Fibroblast of pulmonary artery (primary cell): ENCODE measurements around the gene RIPOR3.
"Not testable (repeated sequence)": the region's sequence is repeated elsewhere in the genome, so short reads cannot be mapped to it uniquely, and the experiment has no call there.

Experiments
- DNase-seq: peaks from one replicate; pipeline ENCODE4 v3.0.0-alpha.2; 2010; ENCODE audit warnings: low read depth
- H3K4me3 ChIP-seq: replicated peaks from 2 replicates; pipeline ENCODE4 v1.5.1; 2011; ENCODE audit warnings: low read depth, mild to moderate bottlenecking, control low read depth, low read length, moderate library complexity
- CTCF ChIP-seq: IDR thresholded peaks from 2 replicates; pipeline ENCODE4 v1.5.1; 2011; ENCODE audit warnings: mild to moderate bottlenecking, control low read depth, low read length, inconsistent platforms; ENCODE audit errors: missing control alignments

Gene RIPOR3

DNA sequence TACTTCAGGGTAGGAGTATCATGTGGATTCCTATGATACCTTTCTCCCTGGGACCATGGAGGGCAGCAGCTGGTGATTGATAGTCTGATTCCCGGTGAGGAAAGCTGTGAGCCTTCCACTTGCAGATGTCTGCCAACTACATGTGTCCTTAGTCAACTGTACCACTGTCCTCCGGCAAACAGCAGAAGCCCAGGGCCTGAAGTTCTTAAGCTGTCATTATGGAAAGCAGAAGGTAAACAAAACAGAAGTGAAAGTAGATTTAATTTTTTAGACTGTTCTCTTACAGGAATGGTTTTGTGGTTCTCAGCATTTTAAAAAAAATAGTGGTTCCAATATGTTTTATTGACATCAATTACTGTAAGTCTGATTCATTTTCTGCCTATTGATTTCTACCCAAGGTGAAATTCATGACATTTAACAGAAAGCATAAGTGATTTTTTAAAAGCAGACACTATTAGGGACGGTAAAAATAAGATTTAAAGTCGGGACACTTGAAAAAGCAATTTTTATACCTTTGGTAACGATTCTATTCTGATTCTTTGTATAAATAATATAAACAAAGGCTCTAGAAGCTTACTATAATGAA is 144.5 kb downstream of the RIPOR3 start:
- no peak for DNase-seq
- TF ChIP-seq CTCF = no peak
- no peak overlapping the region for H3K4me3 ChIP-seq

- no peak overlapping the region for H3K4me3 ChIP-seq
- TF ChIP-seq CTCF = no peak
- no peak for DNase-seq
These were observed 146.2 kb downstream of the RIPOR3 start for GRCh38 chr20:50545126-50545525.

DNA sequence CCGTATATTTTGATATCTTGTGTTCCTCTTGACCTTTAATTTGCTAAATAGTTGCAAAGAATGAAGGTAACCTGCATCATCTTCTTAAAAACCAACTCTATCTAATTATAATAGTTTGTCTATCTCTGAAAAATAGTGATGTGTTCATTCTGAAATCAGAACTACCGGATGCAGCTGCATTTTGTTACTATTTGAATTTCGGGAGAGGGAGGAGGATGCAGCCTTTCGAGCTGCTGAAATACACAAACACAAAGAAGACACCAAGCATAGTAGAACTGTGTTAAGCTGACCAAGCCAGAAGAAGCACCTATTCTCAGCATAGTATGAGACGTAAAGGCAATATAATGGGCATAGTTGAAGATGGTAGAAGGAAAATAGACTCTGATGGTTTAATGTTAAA is 148.0 kb downstream of the RIPOR3 start:
- H3K4me3 ChIP-seq = no peak overlapping the region
- no peak for TF ChIP-seq CTCF
- DNase-seq = no peak

- no peak for DNase-seq
- H3K4me3 ChIP-seq = no peak overlapping the region
- TF ChIP-seq CTCF = no peak
These were observed 149.7 kb downstream of the RIPOR3 start for GRCh38 chr20:50541606-50542041.

DNA sequence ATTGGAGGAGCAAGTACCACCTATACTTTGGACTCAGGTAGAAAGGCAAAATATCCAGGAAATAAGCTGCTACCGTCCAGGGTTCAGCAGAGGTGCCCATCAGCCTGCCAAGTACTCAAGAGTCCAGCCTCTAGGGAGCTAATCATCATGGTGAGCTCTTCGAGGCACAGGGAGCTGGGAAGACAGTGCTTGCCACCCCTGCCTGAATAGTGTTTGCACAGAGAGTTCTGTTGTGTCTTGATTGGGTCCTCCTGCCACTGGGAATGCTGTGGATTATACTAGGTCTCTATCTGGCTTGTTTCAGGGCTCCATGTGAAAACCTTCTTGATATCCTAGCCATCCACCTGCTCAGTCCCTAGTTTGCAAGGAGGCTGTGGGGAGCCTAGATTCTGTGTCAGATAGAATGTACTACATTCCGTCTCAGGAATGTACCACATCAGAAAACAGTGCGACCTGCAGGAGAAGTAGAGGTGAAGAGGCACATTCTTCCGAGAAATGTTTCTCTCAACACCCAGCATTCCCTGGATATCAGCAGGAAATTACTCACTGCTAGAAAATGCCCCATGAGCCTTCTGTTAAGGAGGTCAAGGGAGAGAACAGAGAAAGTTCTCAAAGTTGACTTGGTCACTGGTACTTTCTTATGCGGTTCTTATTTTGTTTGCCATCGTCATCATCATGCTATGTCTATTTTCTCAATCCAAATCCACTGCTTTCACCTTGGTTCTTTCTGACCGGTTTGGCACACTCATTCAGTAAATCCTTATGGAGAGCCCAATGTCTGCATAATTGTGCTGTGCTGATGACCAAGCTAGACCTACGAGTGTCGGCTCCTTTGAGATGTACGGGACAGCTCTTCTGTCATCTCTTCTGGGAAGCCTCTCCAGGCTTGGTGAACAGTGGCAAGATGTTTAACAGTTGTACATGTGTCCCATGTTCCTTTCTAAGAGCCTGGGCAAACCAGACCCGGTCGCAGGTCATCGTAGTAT is 150.4 kb downstream of the RIPOR3 start:
- H3K4me3 ChIP-seq = no peak overlapping the region
- no peak for TF ChIP-seq CTCF
- peak; percentile 97 for DNase-seq

GRCh38 chr20:50539798-50540197 is 151.5 kb downstream of the RIPOR3 start:
- not testable (repeated sequence) for DNase-seq

DNA sequence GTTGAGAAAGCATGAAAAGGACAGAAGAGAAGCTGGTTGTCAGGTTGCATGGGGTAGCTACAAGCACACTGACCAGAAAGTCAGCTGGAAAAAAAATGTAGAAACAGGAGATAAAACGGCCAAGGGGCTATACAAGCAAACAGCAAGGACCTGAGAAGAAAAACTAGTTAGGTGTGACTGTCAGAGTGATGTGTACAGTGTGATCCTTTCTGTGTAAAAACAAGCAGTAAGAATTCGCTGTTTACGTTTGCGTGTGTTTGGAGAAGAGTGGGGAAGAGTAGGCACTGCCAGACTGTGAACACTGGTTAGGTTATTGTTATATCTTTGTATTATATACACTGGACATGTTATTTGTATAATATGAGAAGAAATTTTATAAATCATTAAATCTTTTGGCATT is 153.1 kb downstream of the RIPOR3 start:
- TF ChIP-seq CTCF = no peak
- H3K4me3 ChIP-seq = no peak overlapping the region
- no peak for DNase-seq

More at GRCh38 chr20:50539798-50540197, 151.5 kb downstream of the RIPOR3 start:
- not testable (repeated sequence) for H3K4me3 ChIP-seq
